Chondrocyte (in vitro differentiated cells): ENCODE measurements around the gene ALDH3A2. TPM values are rescaled to one million over a fixed set of nuclear protein-coding genes. Genes with fewer than 3 reads are reported as not detected.

Source experiments
- DNase-seq: peaks from one replicate; pipeline ENCODE4 v3.0.0; 2021; ENCODE audit warnings: mixed read lengths, low spot score
- H3K27ac Mint-ChIP-seq: one replicate; pipeline ENCODE4 v1.8.0; 2021; ENCODE audit warnings: mild to moderate bottlenecking, moderate library complexity, mixed read lengths; ENCODE audit not compliant: unreplicated experiment
- H3K27me3 Mint-ChIP-seq: 2 replicates; pipeline ENCODE4 v1.8.0; 2021; ENCODE audit warnings: low read depth, mixed read lengths
- H3K36me3 Mint-ChIP-seq: 2 replicates; pipeline ENCODE4 v1.8.0; 2021; ENCODE audit warnings: low read depth, mixed read lengths
- H3K4me1 Mint-ChIP-seq: 2 replicates; pipeline ENCODE4 v1.8.0; 2021; ENCODE audit warnings: low read depth, mild to moderate bottlenecking, mixed read lengths
- H3K4me3 Mint-ChIP-seq: one replicate; pipeline ENCODE4 v1.8.0; 2021; ENCODE audit warnings: mild to moderate bottlenecking, moderate library complexity, mixed read lengths; ENCODE audit not compliant: unreplicated experiment
- H3K9me3 Mint-ChIP-seq: 2 replicates; pipeline ENCODE4 v1.8.0; 2021; ENCODE audit warnings: low read depth, mixed read lengths
- total RNA-seq: library from RNA; stranded (reverse); gene quantifications from 3 replicates; pipeline ENCODE4 v1.2.1, GENCODE V29; 2021
- TF ChIP-seq, protein P1 (sequence below): fragments of 200-600 bp; sonication (generic); IDR thresholded peaks from 2 replicates; pipeline ENCODE4 v1.5.0; 2021; ENCODE audit warnings: antibody characterized with exemption, mild to moderate bottlenecking, moderate library complexity

The ALDH3A2 gene
- total RNA-seq, 1 donor from 2014 or later = 26.5 TPM

DNA sequence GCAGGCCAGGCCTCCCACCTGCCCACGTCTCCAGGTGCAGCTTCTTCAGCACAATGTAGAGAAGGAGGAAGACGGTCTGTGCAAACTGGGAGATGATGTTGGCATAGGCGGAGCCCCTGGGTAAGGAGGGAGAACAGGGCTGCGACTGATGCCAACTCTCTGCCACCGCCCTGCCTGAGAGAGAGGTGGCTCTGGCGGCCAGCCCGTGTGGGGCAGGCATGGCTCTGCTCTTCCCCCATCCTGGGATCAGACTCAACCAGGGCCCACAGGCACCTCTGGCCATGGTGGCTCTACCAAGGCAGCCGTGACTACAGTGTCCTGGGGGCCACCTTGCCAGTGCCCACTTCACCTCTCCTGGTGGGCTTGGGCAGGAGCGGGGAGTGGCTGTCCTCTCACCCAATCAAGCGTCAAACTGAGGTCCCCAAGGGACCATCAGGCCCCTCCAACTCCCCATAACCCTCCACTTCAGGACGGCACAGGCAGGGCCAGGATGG, 59.2 kb downstream of the ALDH3A2 start:
- Mint-ChIP-seq H3K9me3 (no peaks in the 10 kb centered on the region), H3K4me1 (peaks cover 11% of the 10 kb centered on the region), H3K27ac (no peak overlapping the region), H3K36me3 (no peaks in the 10 kb centered on the region), H3K27me3 (no peaks in the 10 kb centered on the region), H3K4me3 (no peak overlapping the region)
- TF ChIP-seq, protein P1, sequence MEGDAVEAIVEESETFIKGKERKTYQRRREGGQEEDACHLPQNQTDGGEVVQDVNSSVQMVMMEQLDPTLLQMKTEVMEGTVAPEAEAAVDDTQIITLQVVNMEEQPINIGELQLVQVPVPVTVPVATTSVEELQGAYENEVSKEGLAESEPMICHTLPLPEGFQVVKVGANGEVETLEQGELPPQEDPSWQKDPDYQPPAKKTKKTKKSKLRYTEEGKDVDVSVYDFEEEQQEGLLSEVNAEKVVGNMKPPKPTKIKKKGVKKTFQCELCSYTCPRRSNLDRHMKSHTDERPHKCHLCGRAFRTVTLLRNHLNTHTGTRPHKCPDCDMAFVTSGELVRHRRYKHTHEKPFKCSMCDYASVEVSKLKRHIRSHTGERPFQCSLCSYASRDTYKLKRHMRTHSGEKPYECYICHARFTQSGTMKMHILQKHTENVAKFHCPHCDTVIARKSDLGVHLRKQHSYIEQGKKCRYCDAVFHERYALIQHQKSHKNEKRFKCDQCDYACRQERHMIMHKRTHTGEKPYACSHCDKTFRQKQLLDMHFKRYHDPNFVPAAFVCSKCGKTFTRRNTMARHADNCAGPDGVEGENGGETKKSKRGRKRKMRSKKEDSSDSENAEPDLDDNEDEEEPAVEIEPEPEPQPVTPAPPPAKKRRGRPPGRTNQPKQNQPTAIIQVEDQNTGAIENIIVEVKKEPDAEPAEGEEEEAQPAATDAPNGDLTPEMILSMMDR = no peak
- DNase-seq = no peak

DNA sequence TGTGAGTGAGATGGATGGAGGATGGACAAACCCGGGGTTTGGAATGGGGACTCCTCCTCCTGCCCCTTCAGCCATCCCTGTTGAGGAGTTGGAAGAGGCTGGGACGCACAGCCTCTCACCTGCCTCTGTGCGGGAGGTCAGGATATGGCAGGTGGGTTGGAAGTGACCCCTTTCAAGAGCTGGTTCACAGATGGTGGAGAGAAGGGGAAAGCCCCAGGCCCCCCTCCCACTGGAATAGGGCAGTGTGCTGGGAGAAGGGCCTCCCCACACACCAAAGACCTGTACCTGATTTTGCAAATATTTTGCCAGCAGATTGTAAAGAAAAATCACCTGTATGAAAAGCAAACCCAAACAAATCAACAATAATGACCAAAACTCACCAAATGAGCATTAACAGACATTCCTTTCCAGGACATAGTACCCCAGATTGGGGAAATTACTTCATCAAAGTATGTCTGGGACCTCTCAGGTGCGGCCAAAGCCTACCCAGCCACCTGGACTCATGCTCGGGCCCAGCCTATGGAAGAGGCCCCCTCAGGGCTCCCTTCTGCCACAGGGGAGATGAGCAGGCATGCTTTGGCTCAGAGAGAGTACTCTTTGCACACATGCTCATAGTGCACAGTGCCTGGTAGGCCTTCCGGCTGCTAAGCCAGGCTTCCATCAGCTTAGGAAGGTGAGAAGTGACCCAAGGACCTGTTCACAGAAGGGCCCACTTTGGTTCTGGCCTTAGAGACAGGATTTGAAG, 60.1 kb downstream of the ALDH3A2 start:
- H3K4me3 Mint-ChIP-seq = no peak overlapping the region
- H3K36me3 Mint-ChIP-seq = no peaks in the 10 kb centered on the region
- H3K27ac Mint-ChIP-seq = no peak overlapping the region
- DNase-seq = no peak
- H3K9me3 Mint-ChIP-seq = no peaks in the 10 kb centered on the region
- peaks cover 9% of the 10 kb centered on the region for H3K4me1 Mint-ChIP-seq
- H3K27me3 Mint-ChIP-seq = no peaks in the 10 kb centered on the region
- TF ChIP-seq, protein P1 = no peak

DNA sequence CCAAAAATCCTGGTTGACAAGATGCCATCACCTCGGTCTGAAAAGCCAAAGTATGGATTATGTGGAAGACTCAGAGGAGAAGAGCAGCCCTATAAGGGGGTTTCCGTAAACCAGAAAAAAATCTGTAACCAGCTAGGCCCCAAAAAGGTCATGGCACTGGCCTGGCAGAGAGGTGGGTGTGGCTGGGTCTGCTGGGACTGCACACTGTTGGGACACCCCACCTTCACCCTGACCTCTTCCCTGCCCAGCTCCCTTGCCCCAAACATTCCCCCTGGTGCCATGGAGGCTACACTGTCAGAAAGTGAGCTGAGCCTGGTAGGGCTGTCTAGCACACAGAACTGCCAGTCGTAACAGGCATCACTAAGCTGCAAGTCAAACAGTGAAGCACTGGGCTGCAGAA, 61.3 kb downstream of the ALDH3A2 start:
- Mint-ChIP-seq H3K4me1 (peaks cover under 1% of the 10 kb centered on the region), H3K27me3 (no peaks in the 10 kb centered on the region), H3K9me3 (no peaks in the 10 kb centered on the region), H3K4me3 (no peak overlapping the region), H3K36me3 (no peaks in the 10 kb centered on the region), H3K27ac (no peak overlapping the region)
- DNase-seq = no peak
- TF ChIP-seq, protein P1 = no peak

DNA sequence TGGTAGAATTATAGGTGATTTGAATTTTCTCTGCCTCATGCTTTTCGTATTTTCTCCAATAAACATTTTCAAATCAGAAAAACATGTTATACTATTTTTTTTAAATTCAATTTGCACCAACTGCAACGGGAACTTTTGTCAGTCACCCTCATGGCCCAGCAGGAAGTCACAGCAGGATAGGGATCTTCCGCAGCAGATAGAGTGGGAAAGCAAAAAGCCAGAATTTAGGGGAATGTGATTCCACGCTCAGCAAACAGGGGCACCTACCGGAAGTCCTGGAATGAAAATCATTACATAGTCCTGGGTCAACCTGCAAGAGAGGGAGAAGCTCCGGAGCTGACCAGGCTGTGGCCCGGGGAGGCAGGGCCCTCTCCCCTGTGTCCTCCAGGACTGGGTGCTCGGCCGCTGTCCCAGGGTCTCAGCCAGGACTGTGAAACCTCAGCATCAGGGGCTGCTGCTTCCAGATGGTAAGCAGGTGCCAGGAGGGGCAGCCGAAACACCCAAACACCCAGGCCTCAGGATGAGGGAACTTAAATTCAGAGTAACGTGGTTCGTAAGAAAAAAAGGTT, 64.0 kb downstream of the ALDH3A2 start:
- Mint-ChIP-seq H3K9me3 (no peaks in the 10 kb centered on the region), H3K36me3 (no peaks in the 10 kb centered on the region), H3K27me3 (no peaks in the 10 kb centered on the region), H3K4me1 (no peaks in the 10 kb centered on the region), H3K4me3 (no peak overlapping the region), H3K27ac (no peak overlapping the region)
- TF ChIP-seq, protein P1 = no peak
- no peak for DNase-seq

DNA sequence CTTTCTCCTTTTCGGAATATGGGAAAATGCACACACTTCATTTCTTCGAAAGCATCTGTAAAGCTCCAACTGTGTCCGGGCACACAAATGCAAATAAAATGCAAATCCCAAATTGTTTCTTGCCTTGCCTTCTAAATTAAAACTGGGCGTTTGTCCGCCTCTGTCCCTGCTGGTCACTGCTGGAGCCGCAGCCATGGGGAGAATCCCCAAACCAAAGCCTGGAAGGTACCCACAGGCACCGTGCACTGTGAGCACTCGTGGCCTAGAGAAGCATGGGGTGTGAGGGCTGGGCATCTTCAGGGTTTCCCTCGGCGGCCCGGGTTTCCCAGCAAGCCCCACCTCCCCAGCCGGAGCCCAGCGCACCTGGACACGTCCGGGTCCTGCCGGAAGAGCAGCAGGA, 64.9 kb downstream of the ALDH3A2 start:
- H3K4me1 Mint-ChIP-seq = no peaks in the 10 kb centered on the region
- no peak for DNase-seq
- H3K9me3 Mint-ChIP-seq = no peaks in the 10 kb centered on the region

More for the DNA sequence above, 64.9 kb downstream of the ALDH3A2 start:
- Mint-ChIP-seq H3K27ac (no peak overlapping the region), H3K36me3 (no peaks in the 10 kb centered on the region), H3K4me3 (no peak overlapping the region), H3K27me3 (no peaks in the 10 kb centered on the region)
- TF ChIP-seq, protein P1 = peak; percentile 33
